Activated naive CD4-positive, alpha-beta T cell treated with anti-CD3 and anti-CD28 coated beads, Interleukin-2, amount 50 U/mL, for 16 hours (primary cell): ENCODE measurements around the gene MIAT.
"Not testable (repeated sequence)": the region's sequence is repeated elsewhere in the genome, so short reads cannot be mapped to it uniquely, and the experiment has no call there.

Experiments
- DNase-seq: peaks from one replicate; pipeline ENCODE4 v3.0.0-alpha.2; 2020

Gene MIAT

DNA sequence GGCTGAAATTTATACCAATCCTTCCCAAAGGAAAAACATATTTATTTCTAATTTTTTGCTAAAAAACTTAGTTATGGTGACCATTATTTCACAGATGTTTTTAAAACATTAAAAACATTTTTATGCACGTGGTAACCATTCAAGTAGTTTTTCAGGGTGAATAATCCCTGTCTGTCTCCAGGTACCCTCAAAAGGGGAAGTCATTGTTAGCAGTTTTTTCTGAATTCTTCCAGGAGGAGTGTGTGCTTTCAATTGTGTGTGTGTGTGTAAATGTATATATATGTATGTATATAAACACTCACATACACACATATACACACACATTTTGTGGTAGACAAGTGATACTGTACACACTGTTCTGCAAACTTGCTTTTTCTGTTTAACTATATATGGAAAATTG lies 43.9 kb downstream of the MIAT start:
- DNase-seq = no peak

GRCh38 chr22:26702906-26703830 lies 45.8 kb downstream of the MIAT start:
- no peak for DNase-seq

DNA sequence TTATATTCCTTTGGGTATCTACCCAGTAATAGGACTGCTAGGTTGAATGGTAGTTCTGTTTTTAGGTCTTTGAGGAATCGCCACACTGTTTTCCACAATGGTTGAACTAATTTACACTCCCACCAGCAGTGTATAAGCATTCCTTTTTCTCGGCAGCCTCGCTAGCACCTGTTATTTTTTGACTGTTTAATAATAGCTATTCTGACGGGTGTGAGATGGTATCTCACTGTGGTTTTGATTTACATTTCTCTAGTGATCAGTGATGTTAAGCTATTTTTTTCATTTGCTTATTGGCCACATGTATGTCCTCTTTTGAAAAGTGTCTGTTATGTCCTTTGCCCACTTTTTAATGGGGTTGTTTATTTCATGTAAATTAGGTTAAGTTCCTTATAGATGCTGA lies 48.0 kb downstream of the MIAT start:
- DNase-seq = not testable (repeated sequence)

DNA sequence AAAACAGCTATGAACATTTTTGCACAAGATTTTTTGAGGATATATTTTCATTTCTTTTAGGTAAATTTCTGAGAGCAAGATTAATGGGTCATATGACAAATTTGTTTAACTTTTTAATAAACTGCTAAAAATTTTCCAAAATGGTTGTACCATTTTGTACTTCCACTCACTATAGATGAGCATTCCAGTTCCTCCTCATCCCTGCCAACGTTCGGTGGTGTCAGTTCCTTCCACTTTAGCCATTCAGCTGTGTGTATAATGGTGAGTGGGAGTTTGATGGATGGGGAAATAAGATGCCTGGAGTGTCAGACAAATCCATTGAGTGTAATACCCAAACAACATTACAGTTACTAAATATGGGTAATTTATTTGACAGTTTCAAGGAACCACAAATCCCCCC lies 49.7 kb downstream of the MIAT start:
- no peak for DNase-seq

- DNase-seq = no peak
Measured at GRCh38 chr22:26707581-26707980, 50.2 kb downstream of the MIAT start.

DNA sequence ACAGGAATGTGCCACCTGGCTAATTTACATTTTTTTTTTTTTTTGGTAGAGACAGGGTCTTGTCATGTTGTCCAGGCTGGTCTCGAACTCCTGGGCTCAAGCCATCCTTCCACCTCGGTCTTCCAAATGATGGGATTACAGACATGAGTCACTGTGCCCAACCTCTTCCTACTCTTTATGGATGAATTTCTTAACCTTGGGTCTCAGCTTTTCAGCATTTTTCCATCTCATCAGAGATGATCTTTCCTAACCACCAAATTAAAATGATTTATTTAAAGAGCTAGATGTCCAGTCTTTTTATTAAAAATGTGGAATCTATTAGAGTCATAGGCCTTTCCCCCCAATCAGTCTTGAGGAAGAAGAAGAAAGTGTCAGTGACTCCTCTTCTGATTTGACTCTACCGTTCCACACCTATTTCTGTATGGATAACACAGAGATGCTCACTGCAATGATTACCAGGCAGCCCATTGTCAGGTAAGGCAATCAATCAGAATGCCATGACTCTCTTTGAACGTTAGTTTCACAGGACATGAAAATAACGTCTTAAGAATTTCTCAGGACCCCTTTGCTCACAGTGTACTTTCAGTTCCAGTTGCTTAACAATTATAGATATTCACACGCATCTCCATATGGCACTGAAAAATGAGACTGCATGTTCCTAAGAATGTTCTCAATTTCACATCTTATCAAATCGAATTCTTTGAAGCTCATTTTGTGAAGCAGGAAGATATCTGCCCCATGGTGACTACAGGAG lies 51.0 kb downstream of the MIAT start:
- no peak for DNase-seq

DNA sequence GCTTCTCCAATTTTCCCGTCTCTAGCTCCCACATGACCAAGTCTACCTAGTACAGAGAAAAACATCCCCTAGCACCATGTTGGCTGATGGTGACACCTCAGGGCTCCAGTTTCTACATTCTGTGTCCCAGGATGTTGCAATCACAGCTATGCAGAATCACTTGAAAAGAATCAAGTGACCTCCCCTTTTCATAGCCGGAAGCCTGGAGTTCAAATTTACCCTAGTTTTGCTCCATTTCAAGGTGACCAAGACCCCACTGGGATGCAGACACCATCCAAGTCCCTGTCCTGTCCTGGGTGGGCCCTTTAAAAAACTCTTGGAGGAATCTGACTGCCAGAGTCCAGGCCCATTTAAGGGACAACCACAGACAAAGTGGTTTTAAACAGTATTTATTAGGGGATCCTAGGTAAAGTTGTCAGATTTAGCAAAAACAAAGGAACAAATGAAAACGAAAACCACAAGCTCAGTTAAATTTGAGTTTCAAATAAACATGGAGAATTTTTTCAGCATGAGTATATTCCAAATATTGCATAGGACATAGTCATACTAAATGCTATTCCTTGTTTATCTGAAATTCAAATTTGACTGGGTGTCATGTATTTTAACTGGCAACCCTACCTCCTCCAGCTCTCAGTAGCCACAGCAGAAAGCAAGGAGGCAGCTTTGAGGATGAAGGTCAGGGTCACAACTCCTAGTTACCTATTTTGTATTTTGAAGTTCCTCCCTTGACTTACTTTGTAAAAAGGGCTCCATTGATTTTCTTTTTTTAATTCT lies 52.4 kb downstream of the MIAT start:
- no peak for DNase-seq

DNA sequence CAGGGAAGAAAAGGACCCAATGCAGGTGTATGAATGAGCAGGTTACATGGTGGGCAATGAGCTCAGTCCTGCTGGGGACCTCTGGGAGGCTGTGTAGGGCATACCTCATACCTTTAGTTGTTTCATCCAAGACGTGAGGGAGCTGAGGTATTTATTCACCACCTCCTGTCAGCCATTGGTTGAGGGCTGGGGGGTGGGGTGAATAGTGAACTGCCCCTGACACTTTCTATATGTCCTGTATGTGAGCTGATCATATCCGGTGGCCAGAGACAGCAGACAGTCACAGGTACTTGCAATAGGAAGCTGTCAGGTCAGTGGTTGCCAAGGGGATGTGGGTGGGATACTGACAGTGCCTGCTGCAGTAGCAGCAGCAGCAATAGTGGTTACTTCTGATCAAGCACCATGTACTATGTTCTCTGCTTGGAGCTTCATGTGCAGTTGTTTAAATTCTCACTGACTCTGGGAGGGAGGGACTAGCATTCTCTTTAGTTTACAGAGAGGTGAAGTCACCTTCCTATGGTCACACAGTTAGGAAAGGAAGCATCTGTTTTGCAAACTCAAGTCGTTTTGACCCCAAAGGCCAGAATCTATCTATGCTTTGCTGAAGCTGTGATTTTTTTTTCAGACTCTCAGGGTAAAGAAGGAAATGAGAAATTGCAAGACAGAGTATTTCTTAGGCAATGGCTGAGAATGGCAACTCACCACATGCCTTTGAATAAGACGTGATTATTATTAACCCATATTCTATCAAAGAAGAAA lies 54.0 kb downstream of the MIAT start:
- DNase-seq = no peak

- no peak for DNase-seq
Measured at GRCh38 chr22:26712158-26712557, 54.8 kb downstream of the MIAT start.

DNA sequence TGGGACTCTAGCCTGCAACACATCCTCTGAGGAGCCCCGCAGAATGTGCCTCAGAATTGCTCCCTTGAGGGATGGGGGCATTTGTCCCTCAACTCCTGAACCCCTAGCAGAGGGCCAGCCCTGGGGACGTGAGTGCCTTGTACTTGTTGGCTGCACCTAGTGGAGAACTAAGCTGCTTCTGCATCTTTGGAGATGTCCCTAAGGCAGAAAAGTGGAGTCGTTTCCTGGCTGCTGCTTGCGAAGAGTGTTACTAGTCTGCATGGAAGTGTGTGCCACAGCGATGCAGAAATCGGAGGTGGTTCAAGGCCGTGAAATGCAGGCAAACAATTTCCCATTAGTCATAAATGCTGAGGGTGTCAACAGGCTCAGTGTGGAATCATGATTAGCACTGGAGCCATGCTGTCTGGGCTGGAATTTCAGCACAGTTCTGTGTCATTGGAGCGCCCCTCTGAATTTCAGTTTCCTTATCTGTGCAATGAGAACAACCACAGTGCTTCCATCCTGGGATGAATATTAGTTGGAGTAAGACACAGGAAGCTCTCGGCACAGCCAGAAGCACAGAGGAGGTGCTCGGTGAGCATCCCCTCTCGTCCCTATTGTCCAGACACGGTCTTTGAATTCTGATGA lies 56.5 kb downstream of the MIAT start:
- DNase-seq = no peak

GRCh38 chr22:26714971-26715370 lies 57.6 kb downstream of the MIAT start:
- no peak for DNase-seq

DNA sequence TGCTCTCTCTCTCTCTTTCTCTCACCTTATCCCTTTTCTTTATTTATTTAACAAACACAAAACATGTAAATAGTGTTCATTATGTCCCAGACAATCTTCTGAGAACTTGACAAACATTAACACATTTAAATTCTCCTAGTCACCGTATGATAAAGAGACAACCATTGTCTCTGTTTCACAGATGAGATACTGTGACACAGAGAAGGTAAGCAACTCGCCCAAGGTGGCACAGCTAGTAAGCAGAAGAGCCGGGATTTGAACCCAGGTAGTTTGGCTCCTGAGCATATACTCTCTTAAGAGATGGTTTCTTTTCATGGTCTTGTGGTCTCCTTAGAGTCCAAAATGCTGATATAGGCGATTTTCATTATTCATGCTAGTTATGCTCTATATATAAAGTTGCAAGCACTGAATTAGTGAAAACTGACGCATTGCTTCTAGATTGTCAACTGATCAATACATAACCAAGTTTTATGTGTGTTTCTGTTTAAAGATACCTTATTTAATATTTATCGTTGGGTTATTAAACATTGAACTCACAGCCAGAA lies 58.1 kb downstream of the MIAT start:
- DNase-seq = no peak

DNA sequence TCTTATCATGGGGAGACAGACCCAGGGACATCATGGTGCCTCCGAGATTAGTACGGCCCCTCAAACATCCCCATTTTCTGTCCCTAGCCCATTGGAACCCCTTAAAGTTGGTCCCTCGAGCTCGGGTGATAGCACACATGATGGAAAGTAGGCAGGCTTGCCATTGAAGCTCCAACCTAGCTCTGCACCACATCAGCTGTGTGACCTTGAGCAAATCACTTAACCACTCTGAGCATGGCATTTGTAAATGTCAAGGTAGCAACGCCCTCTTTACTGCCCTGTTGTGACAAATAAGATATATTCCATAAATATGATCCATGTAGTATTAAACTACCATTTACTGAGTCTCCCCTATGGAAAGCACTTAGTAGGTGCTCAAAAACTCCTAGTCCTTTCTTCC lies 61.1 kb downstream of the MIAT start:
- DNase-seq = no peak

DNA sequence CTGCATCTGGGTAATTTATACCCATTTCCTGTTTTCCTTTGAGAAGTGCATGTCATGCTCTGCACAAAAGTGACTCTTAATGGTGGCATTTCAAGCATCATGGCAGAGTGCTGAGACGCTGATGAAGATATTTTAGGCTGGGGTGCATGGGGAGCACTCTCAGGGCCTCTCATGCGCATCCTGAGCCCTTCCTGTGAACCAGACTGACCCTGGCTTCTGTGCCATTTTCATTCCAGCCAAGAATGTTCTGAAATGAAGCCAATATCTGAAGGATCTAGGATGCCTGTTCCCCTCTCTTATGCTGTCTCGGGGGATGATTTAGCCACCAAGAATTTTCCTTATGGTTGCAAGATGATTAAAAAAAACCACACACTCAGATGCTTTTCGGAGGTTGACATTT lies 61.5 kb downstream of the MIAT start:
- DNase-seq = no peak

DNA sequence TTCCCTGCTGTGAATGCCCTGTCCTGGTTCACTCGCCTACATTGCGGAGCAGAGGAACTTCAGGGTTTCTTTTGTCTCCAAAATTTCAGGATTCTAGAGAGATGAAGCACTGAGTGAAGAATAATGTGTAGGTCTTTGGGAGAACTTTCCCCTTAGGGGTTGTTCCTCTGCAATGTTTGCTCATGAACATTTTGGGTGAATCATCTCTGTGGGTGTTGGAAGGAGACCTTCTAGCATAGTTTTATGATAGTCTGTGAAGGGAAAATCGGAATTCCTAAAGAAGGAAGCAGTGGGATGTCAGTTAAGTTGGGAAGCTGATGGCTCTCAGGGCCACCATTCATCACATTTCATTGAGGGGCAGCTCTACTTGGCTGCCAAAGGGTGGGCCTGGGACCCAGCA lies 64.8 kb downstream of the MIAT start:
- no peak for DNase-seq

DNA sequence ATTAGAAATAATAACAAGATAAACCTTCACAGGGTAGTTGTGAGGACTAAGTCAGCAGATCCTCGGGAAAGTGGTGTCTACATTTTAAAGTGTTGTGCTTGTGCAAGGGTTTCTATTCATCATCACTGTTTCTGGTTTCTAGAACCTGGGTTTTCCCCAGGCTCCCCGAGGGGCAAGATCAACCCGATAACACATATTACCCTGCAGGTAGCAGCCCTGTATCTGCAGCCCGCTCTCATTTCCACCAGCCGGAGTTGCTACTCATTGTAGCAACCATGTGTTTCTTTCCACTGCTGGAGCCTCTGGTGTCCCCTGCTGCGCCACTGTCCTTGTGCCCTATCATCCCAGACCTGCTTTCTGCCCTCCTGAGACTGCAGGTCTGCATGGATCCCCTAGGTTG lies 67.0 kb downstream of the MIAT start:
- DNase-seq = no peak

DNA sequence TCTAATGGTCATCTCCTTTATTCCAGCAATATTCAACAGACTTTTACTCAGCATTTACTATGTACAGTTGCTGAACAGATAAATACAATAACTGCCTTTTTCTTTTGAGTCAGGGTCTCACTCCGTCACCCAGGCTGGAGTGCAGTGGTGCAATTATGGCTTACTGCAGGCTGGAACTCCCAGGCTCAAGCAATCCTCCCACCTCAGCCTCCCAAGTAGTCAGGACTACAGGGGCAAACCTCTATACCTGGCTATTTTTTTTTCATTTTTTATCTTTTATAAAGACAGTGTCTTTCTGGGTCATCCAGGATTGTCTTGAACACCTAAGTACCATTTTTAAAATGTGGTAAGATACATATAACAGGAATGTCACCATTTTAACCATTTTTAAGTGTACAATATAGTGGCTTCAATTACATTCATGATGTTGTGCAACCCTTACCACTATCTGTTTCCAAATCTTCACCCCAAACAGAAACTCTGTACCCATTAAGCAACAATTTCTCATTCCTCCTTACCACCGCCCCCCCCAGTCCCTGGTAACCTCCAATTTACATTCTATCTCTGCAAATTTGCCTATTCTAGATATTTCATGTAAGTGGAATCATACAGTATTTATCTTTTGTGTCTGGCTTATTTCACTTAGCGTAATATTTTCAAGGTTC lies 67.8 kb downstream of the MIAT start:
- DNase-seq = no peak
